Spleen (tissue), 3 donors: ENCODE data around the gene PRKCA.

ENCODE experiments used
- POLR2A ChIP-seq, 3 donors: fragments of 450-650 bp; IDR thresholded peaks; one replicate each; pipeline ENCODE4 v1.5.1; 2017; ENCODE audit warnings: antibody characterized with exemption in 3 of 3, mild to moderate bottlenecking in 1 of 3
- POLR2AphosphoS5 ChIP-seq, 3 donors: sonication (generic); formaldehyde crosslinking; IDR thresholded peaks; one replicate each; pipeline ENCODE4 v1.5.1; 2017; ENCODE audit warnings: antibody characterized with exemption in 3 of 3

DNA sequence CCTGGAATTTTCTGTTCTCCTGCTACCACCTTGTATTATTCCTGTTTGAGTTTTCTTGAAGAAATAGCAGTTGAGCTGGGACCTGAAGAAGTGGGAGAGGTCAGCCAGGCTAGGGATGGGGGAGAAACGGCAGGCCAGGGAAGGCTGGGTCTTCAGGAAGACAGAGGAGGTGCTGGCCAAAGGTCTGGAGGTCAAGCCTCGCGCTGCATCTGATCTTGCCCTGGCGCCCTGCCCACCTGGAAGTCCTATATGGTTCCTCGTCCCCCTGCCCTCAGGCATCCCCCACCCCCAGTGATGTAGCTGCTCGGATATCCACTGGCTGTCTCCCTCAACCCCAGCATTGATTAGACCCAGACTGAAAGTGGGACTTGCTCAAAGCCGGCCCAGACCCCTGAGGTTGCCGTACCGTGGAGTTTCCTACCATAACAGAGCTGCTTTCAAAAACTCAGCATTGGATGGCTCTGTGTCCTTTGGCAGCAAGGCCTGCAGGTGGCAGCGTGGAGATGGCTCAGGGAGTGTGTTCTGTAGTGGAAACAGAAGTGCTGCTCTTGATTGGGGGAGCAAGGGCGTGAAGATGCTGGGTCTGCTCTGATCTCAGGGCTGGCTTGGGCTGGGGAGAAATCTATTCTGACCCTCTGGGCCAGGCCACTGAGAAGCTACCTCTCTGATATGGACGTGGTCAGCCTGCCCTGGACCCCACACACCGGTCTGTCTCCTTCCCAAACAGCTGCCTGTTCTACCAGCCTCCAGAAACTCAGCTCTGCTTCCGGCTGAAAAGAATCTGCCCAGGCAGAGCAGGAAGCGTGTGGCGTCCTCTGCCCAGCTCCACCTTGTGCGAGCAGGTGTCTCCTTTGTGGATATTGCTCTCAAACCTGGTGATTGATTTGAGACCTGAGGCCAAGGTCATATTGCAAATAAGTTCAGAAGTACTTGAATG, 425.5 kb downstream of the PRKCA start:
- TF ChIP-seq POLR2A (IDR thresholded peaks at IDR 0.05) = no peak
- TF ChIP-seq POLR2AphosphoS5 (IDR thresholded peaks at IDR 0.05) = no peak
